Uterus (tissue), 4 donors: ENCODE results near the gene HLA-DRA. TPM values are rescaled to one million over a fixed set of nuclear protein-coding genes. Genes with fewer than 3 reads are reported as not detected.

Experiments
- DNase-seq, 2 donors: peaks; one replicate each; pipeline ENCODE4 v3.0.0-alpha.2; 2019 to 2020
- H3K27ac ChIP-seq, 2 donors: fragments of 200-600 bp; sonication (generic); 1 replicate in 1 of 2; 2 replicates in 1 of 2; pipeline ENCODE4 v1.5.1; 2016 to 2018
- H3K27me3 ChIP-seq, 2 donors: fragments of 200-600 bp; sonication (generic); one replicate each; pipeline ENCODE4 v1.5.1; 2018 to 2019; ENCODE audit warnings: control low read depth in 1 of 2
- H3K36me3 ChIP-seq, 2 donors: fragments of 200-600 bp; sonication (generic); one replicate each; pipeline ENCODE4 v1.5.1; 2019; ENCODE audit warnings: control low read depth in 1 of 2
- H3K4me1 ChIP-seq, 2 donors: fragments of 200-600 bp; sonication (generic); one replicate each; pipeline ENCODE4 v1.5.1; 2018 to 2019; ENCODE audit warnings: control low read depth in 1 of 2
- H3K4me3 ChIP-seq, 2 donors: fragments of 200-600 bp; sonication (generic); 1 replicate in 1 of 2; 2 replicates in 1 of 2; pipeline ENCODE4 v1.5.1; 2018 to 2019; ENCODE audit warnings: mild to moderate bottlenecking in 1 of 2
- H3K9me3 ChIP-seq, 2 donors: fragments of 200-600 bp; sonication (generic); one replicate each; pipeline ENCODE4 v1.5.1; 2019; ENCODE audit warnings: control low read depth in 1 of 2
- CTCF ChIP-seq, 4 experiments: fragments of 200-600 bp in 2 of 4; fragments of 450-650 bp in 2 of 4; sonication (generic) in 2 of 4; IDR thresholded peaks; one replicate each; pipeline ENCODE4 v1.5.1; 2016 to 2019; ENCODE audit warnings: antibody characterized with exemption in 4 of 4, mild to moderate bottlenecking in 2 of 4, moderate library complexity in 1 of 4
- POLR2A ChIP-seq, 2 donors: fragments of 450-650 bp; IDR thresholded peaks; one replicate each; pipeline ENCODE4 v1.6.1; 2016; ENCODE audit warnings: antibody characterized with exemption in 2 of 2, mild to moderate bottlenecking in 1 of 2, moderate library complexity in 1 of 2
- intact Hi-C: fragments of 100-400 bp; cut with DNase I; formaldehyde crosslinking; loops from one replicate; pipeline ENCODE4 v1.15.1; 2023; ENCODE audit warnings: low total_unique reads
- total RNA-seq, 4 donors: library from RNA; depleted of rRNA in 3 of 4; stranded (reverse); fragments of >200 nt in 3 of 4; gene quantifications; one replicate each; pipeline versions ENCODE4 v1.1.0 to v1.2.4, GENCODE V29; 2014 to 2023
- donor health status: DM: yes; HTN: yes; CAD: no.

HLA-DRA gene
- total RNA-seq, 4 donors from 2014 or later: 130 to 356 (median 227) TPM

GRCh38 chr6:32492351-32492750, 52.7 kb downstream of the HLA-DRA start:
- no peak for DNase-seq
- H3K4me1 ChIP-seq: no peaks in the 10 kb centered on the region
- no peaks in the 10 kb centered on the region for H3K36me3 ChIP-seq
- H3K4me3 ChIP-seq: no peak overlapping the region
- intact Hi-C loops: no loop called here
- TF ChIP-seq CTCF (IDR thresholded peaks at IDR 0.05) (no peak), POLR2A (IDR thresholded peaks at IDR 0.05) (no peak)
- H3K27ac ChIP-seq: no peak overlapping the region
- H3K27me3 ChIP-seq: no peaks in the 10 kb centered on the region
- H3K9me3 ChIP-seq: no peaks in the 10 kb centered on the region

Other genes with a start within 250 kb of the HLA-DRA start
- gene PBX2, start 249.7 kb upstream of the HLA-DRA start, total RNA-seq: 100 to 1,000 TPM in 1 of 4 donors, 10 to 100 TPM in 3; 35.1 to 150 (median 57.7) TPM
- gene GPSM3, start 247.2 kb upstream of the HLA-DRA start, total RNA-seq: 1 to 10 TPM in 3 of 4 donors, not detected in 1; 2.3 to 9.7 (median 3.5) TPM
- 10 to 100 TPM; 10.9 to 75.2 (median 28.6) TPM for gene NOTCH4, start 215.8 kb upstream of the HLA-DRA start, total RNA-seq
- gene TSBP1, start 68.0 kb upstream of the HLA-DRA start, total RNA-seq: not detected
- not detected for gene BTNL2, start 32.7 kb upstream of the HLA-DRA start, total RNA-seq
- 100 to 1,000 TPM in 2 of 4 donors, under 1 TPM in 1, not detected in 1; 0.76 to 171 (median 107) TPM for gene HLA-DRB5, start 90.4 kb downstream of the HLA-DRA start, total RNA-seq
- gene HLA-DRB1, start 150.0 kb downstream of the HLA-DRA start, total RNA-seq: 100 to 1,000 TPM in 2 of 4 donors, 10 to 100 TPM in 2; 15.9 to 197 (median 79.2) TPM
- gene HLA-DQA1, start 197.5 kb downstream of the HLA-DRA start, total RNA-seq: 10 to 100 TPM in 3 of 4 donors, 1 to 10 TPM in 1; 3.8 to 41.8 (median 22.7) TPM
- 10 to 100 TPM in 2 of 4 donors, 1 to 10 TPM in 1, not detected in 1; 4.9 to 31.2 (median 17.9) TPM for gene HLA-DQB1, start 226.8 kb downstream of the HLA-DRA start, total RNA-seq